PC-9 (cell line): ENCODE data around the gene MRPL28.
"Not testable (repeated sequence)": the region's sequence is repeated elsewhere in the genome, so short reads cannot be mapped to it uniquely, and the experiment has no call there.

Source experiments
- CTCF ChIP-seq: fragments of 200-600 bp; sonication (generic); conservative IDR thresholded peaks from 2 replicates; pipeline ENCODE4 v1.6.1; 2017; ENCODE audit warnings: mixed run types, antibody characterized with exemption, mild to moderate bottlenecking, moderate library complexity
- EZH2 ChIP-seq: fragments of 200-600 bp; sonication (generic); IDR thresholded peaks from 2 replicates; pipeline ENCODE4 v1.8.0; 2017; ENCODE audit warnings: antibody characterized with exemption, low read depth

GRCh38 chr16:378113-378820, 7.9 kb upstream of the MRPL28 start:
- TF ChIP-seq CTCF, EZH2: not testable (repeated sequence)
